H1 (cell line): Measurements from ENCODE around the gene SLC35F6.

Experiments
- JUN ChIP-seq: IDR thresholded peaks from 2 replicates; pipeline ENCODE4 v1.6.1; 2011; ENCODE audit warnings: low read depth, mild to moderate bottlenecking, improper control_type of control experiment, low read length
- MAX ChIP-seq: IDR thresholded peaks from 2 replicates; pipeline ENCODE4 v1.6.1; 2012; ENCODE audit warnings: inconsistent platforms
- POLR2A ChIP-seq, 2 experiments: IDR thresholded peaks; 1 replicate in 1 of 2; 2 replicates in 1 of 2; pipeline ENCODE4 v1.6.1; 2011; ENCODE audit warnings: low read depth in 2 of 2, low read length in 2 of 2, mild to moderate bottlenecking in 2 of 2; ENCODE audit errors: control extremely low read depth in 1 of 2
- TBP ChIP-seq: IDR thresholded peaks from 2 replicates; pipeline ENCODE4 v1.6.1; 2011; ENCODE audit warnings: low read depth, low read length, improper control_type of control experiment

- TF ChIP-seq POLR2A (IDR thresholded peaks at IDR 0.05; ENCODE audit: control extremely low read depth in 1 of 2, low read depth in 2 of 2, low read length in 2 of 2) (no peak), MAX (no peak), TBP (no peak), JUN (no peak)
These were observed 54.2 kb downstream of the SLC35F6 start for GRCh38 chr2:26818255-26818654.
